Neural crest cell (in vitro differentiated cells): ENCODE measurements around the gene PI4K2A. TPM values are rescaled to one million over a fixed set of nuclear protein-coding genes. Genes with fewer than 3 reads are reported as not detected.
A peak's percentile ranks its signal among the peaks of the same experiment; 100 is the strongest.
"Not testable (repeated sequence)": the region's sequence is repeated elsewhere in the genome, so short reads cannot be mapped to it uniquely, and the experiment has no call there.

Experiments
- DNase-seq: peaks from one replicate; pipeline ENCODE4 v3.0.0; 2021; ENCODE audit warnings: low read depth, mixed read lengths, low spot score
- H3K27ac Mint-ChIP-seq: one replicate; pipeline ENCODE4 v1.8.0; 2021; ENCODE audit warnings: mild to moderate bottlenecking, mixed read lengths; ENCODE audit not compliant: unreplicated experiment
- H3K27me3 Mint-ChIP-seq: 2 replicates; pipeline ENCODE4 v1.8.0; 2021; ENCODE audit warnings: low read depth, mild to moderate bottlenecking, mixed read lengths
- H3K36me3 Mint-ChIP-seq: 2 replicates; pipeline ENCODE4 v1.8.0; 2021; ENCODE audit warnings: low read depth, mild to moderate bottlenecking, mixed read lengths
- H3K4me1 Mint-ChIP-seq: 2 replicates; pipeline ENCODE4 v1.8.0; 2021; ENCODE audit warnings: mixed read lengths
- H3K4me3 Mint-ChIP-seq: one replicate; pipeline ENCODE4 v1.8.0; 2021; ENCODE audit warnings: mild to moderate bottlenecking, mixed read lengths
- H3K9me3 Mint-ChIP-seq: 2 replicates; pipeline ENCODE4 v1.8.0; 2021; ENCODE audit warnings: mixed read lengths
- CTCF ChIP-seq: fragments of 200-600 bp; sonication (generic); conservative IDR thresholded peaks from 2 replicates; pipeline ENCODE4 v1.5.0; 2021; ENCODE audit warnings: antibody characterized with exemption, mild to moderate bottlenecking
- total RNA-seq: library from RNA; stranded (reverse); gene quantifications from 2 replicates; pipeline ENCODE4 v1.2.1, GENCODE V29; 2021

Gene PI4K2A
- total RNA-seq, 1 donor from 2014 or later: 19.4 TPM

DNA sequence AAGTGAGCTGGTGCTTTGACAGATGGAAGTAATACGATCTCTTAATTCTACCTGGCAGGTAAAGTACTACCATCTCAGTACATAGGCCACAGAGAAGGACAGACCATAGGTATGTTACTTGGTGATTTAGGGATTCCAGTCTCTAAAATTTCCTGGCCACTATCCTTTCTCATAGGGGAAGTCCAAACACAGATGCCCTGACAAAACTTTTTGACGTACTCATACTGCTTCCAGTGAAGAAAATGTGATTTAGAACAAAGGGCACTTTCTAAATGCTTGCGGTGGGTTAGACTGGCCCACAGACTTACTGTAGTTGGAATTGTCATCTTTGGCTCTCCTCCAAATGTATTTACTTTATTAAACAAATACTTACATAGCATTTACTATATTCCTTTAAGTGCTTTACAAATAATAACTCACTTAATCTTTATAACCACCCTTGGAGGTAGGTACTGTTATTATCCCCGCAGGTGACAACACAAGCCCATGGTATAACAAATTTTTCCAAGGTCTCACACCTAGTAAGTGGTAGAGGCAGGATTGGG is 3.0 kb downstream of the PI4K2A start:
- no peak for DNase-seq
- peaks cover 35% of the 10 kb centered on the region for H3K4me1 Mint-ChIP-seq
- peak overlapping the region; percentile 97 for H3K4me3 Mint-ChIP-seq
- peaks cover 5% of the 10 kb centered on the region for H3K36me3 Mint-ChIP-seq
- H3K9me3 Mint-ChIP-seq: no peaks in the 10 kb centered on the region
- peaks cover 2% of the 10 kb centered on the region for H3K27me3 Mint-ChIP-seq
- TF ChIP-seq CTCF: no peak
- no peak overlapping the region for H3K27ac Mint-ChIP-seq

GRCh38 chr10:97644936-97645335 is 4.5 kb downstream of the PI4K2A start:
- no peak for TF ChIP-seq CTCF
- H3K4me1 Mint-ChIP-seq: peaks cover 43% of the 10 kb centered on the region
- H3K27ac Mint-ChIP-seq: no peak overlapping the region

DNA sequence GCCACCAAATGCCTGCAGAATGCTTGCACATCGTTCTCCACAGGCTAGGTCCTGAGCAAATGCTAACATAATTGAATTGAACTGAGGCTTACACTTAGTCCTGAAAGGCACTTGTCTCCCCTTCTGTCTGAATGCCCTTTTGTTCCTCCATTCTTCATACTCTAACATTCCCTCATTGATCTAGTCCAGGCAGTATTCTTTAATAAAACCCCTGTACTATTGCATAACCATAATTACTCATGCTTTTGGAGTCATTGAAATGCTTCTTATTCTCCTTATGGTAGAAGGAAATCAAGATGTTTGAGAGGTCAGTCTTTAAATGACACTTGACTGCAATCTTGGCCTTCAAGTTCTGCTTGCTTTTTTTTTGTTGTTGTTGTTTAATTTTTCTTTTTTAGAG is 7.1 kb downstream of the PI4K2A start:
- Mint-ChIP-seq H3K4me1 (peaks cover 27% of the 10 kb centered on the region), H3K27me3 (no peaks in the 10 kb centered on the region), H3K9me3 (no peaks in the 10 kb centered on the region), H3K27ac (no peak overlapping the region), H3K36me3 (peaks cover 5% of the 10 kb centered on the region), H3K4me3 (no peak overlapping the region)
- DNase-seq: no peak
- no peak for TF ChIP-seq CTCF

More at GRCh38 chr10:97644936-97645335, 4.5 kb downstream of the PI4K2A start:
- H3K36me3 Mint-ChIP-seq: peaks cover 5% of the 10 kb centered on the region
- H3K27me3 Mint-ChIP-seq: peaks cover 2% of the 10 kb centered on the region
- no peaks in the 10 kb centered on the region for H3K9me3 Mint-ChIP-seq
- peak overlapping the region; percentile 31 for H3K4me3 Mint-ChIP-seq
- no peak for DNase-seq

DNA sequence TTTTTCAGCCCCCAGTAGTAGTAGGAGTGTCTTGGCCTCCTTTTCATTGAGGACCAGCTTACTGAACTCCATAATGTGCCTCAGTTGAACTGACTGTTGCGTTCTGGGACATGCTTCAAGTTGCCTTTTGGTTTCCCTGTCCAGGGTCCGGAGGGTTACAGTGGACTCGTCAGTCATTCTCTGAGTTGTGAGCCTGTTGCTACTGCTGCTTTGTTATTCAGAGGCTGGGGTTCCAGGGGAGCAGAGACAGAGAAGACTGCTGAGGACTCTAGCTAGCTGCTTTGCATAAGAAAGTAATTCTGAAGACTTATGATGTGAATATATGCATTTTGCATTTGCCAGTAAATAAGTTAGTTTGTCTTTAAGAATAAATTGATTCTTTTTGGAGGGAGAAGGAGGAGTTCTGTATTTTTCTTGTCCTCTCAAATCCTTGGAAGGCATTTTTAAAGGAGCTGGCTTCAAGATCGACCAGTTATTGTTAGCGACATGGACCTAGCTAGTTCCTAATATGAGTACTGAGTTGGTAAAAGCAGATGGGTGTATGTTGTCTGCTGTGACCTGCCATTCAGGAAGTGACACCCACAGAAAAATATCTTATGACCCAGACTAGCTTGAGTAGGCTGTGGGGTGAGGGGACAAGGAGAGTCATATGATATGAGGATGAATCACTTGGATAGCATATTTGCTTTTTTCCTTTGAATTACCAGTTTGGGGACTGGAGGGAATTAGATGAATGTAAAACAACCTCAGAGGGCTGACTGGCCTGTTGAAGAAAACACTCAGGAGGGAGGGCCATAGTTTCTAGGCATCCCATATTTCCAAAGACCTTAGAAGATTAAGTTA is 8.3 kb downstream of the PI4K2A start:
- no peak for TF ChIP-seq CTCF
- H3K4me3 Mint-ChIP-seq: no peak overlapping the region

GRCh38 chr10:97649405-97649750 is 8.9 kb downstream of the PI4K2A start:
- peaks cover 17% of the 10 kb centered on the region for H3K4me1 Mint-ChIP-seq
- H3K27me3 Mint-ChIP-seq, H3K27ac Mint-ChIP-seq, H3K4me3 Mint-ChIP-seq, H3K36me3 Mint-ChIP-seq, H3K9me3 Mint-ChIP-seq, DNase-seq: not testable (repeated sequence)

More for the DNA sequence above, 8.3 kb downstream of the PI4K2A start:
- H3K27ac Mint-ChIP-seq: peak overlapping the region; percentile 29
- H3K4me1 Mint-ChIP-seq: peaks cover 17% of the 10 kb centered on the region
- no peaks in the 10 kb centered on the region for H3K27me3 Mint-ChIP-seq
- no peak for DNase-seq
- H3K36me3 Mint-ChIP-seq: peaks cover 5% of the 10 kb centered on the region
- no peaks in the 10 kb centered on the region for H3K9me3 Mint-ChIP-seq

GRCh38 chr10:97650726-97651125 is 10.3 kb downstream of the PI4K2A start:
- peaks cover 2% of the 10 kb centered on the region for H3K36me3 Mint-ChIP-seq
- H3K27ac Mint-ChIP-seq: no peak overlapping the region
- H3K9me3 Mint-ChIP-seq: no peaks in the 10 kb centered on the region
- H3K4me3 Mint-ChIP-seq: no peak overlapping the region
- H3K27me3 Mint-ChIP-seq: no peaks in the 10 kb centered on the region
- peaks cover 17% of the 10 kb centered on the region for H3K4me1 Mint-ChIP-seq
- TF ChIP-seq CTCF: no peak
- DNase-seq: no peak
